NB4 (cell line): ENCODE results near the gene CRIP1.

Experiments
- CTCF ChIP-seq: IDR thresholded peaks from one replicate; pipeline ENCODE4 v1.5.1; 2012; ENCODE audit warnings: low read depth, low read length
- POLR2A ChIP-seq: IDR thresholded peaks from 2 replicates; pipeline ENCODE4 v1.6.1; 2011; ENCODE audit warnings: mild to moderate bottlenecking; ENCODE audit not compliant: insufficient read length; ENCODE audit errors: extremely low read depth

- no peak for TF ChIP-seq CTCF
- no peak for TF ChIP-seq POLR2A
These were observed 2.4 kb upstream of the CRIP1 start for GRCh38 chr14:105484069-105484996.
